ENCODE results near the gene FGF16.
"Not testable (repeated sequence)": the region's sequence is repeated elsewhere in the genome, so short reads cannot be mapped to it uniquely, and the experiment has no call there.

The FGF16 gene

GRCh38 chrX:77446908-77447652 lies at the start of gene FGF16:
Gene FGF16 (plus strand): TSS chrX:77447389. CDS start chrX:77447675, 286 bp downstream.
- no peak for DNase-seq

DNA sequence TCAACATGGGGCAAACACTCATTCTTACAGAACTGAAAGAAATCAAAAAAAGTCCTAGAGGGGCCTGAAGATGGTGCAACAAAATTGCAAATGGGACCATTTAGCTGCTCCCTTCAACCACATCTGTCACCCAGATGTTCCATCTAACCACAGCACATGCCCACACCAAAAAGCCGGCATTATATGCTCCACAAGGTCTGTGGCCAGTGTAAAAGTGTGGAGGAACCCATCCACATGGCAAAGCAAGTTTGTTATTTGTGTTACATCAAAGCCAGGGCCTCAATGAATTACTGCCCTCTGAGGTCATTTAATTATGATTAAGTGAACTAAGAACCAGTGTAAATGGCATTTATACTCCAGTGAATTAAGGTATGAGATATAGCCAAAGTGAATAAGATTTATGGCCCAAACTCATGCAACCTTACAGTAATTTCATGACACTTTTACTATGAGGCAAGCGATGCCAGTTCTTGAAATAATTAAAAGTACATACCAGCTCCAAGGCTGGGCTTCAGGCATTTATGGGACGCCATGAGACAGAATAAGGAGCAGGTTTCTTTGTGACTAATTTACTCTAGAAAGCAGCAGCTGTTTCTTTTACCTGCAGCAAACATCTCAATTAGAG lies 48.7 kb upstream of the FGF16 start:
- no peak for DNase-seq

DNA sequence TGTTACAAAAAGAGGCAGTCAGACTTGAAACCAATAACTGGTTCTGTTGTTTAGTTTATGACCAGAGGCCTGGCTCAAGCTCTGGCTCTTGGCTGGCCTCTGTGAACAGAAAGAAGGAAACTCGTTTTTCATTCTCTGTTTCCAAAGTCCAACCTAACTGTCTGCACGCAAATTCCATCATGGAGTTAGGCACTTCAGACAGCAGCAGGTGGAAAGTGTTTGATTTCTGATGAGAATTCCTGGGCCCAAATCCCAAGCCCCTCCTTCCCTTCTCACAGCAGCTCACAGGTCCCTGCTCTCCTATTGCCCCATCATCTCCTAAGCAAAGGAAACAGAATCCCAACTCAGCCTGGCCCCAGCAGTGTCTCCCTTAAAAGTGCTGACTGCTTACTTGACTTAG lies 42.8 kb upstream of the FGF16 start:
- DNase-seq: no peak

DNA sequence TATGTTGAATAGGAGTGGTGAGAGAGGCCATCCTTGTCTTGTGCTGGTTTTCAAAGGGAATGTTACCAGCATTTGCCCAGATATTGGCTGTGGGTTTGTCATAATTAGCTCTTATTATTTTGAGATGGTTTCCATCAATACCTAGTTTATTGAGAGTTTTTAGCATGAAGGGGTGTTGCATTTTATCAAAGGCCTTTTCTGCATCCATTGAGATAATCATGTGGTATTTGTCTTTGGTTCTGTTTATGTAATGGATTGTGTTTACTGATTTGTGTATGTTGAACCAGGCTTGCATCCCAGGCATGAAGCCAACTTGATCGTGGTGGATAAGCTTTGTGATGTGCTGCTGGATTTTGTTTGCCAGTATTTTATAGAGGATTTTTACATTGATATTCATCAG lies 39.4 kb upstream of the FGF16 start:
- not testable (repeated sequence) for DNase-seq

GRCh38 chrX:77412631-77413030 lies 34.6 kb upstream of the FGF16 start:
- DNase-seq: no peak

- DNase-seq: no peak
Measured at GRCh38 chrX:77415161-77415560, 32.0 kb upstream of the FGF16 start.

DNA sequence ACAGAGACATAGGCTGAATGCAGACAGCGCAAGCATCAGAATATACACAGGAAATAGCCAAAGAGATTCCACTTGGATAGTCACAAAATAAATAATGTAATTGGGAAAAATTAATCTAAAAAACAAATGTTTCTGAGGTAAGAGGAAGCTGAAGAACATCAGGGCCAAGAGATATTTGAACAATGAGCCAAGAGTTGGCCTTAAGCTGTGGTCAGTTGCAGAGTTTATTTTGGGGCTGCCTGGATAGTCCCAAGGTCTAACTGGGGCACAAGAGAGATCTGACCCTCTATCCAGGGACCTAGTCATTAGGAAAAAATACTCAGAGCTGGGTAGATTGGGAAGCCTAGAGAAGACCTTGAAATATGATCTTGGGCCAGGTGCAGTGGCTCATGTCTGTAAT lies 31.3 kb upstream of the FGF16 start:
- DNase-seq: no peak

- no peak for DNase-seq
Measured at GRCh38 chrX:77422891-77423648, 24.1 kb upstream of the FGF16 start.

- no peak for DNase-seq
Measured at GRCh38 chrX:77426811-77427210, 20.4 kb upstream of the FGF16 start.

DNA sequence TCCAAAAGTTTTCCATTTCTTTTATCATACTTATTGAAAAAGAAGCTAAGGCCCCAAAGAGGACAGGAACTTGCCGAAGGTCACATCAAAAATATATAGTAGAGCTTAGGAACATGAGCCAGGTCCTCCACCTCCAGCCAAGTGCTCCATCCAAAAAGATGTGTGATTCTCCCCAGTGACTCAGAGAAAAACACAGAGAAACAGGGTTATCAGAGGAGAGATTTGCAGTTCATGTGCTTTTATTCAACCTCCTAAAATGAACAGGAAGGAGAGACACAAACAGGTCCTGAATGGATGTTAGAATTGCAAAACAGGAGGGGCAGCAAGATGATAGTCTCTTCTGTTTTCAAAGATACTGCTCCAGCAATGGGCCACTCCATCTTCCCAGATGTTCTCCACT lies 19.6 kb upstream of the FGF16 start:
- no peak for DNase-seq

- no peak for DNase-seq
Measured at GRCh38 chrX:77428551-77428950, 18.6 kb upstream of the FGF16 start.

- no peak for DNase-seq
Measured at GRCh38 chrX:77431227-77431626, 16.0 kb upstream of the FGF16 start.

DNA sequence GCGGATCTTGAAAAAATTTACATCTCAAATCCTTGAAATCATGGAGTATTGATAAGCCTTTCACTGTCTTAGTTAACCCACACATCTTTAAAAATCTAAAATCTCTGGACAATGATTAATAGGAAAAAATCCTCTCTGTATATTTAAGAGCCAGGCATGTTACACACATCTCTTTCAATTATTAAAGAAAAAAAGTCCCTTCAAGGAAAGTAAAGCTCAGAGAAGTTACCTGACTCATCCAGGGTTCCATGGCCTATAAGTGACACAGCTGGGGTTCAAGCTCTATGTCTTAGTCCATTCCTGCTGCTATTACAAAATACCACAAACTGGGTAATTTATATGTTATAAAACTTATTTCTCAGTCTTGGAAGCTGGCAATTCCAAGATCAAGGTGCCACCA lies 14.2 kb upstream of the FGF16 start:
- no peak for DNase-seq

GRCh38 chrX:77434962-77435361 lies 12.2 kb upstream of the FGF16 start:
- DNase-seq: no peak

GRCh38 chrX:77436271-77436670 lies 10.9 kb upstream of the FGF16 start:
- DNase-seq: no peak

GRCh38 chrX:77436682-77437081 lies 10.5 kb upstream of the FGF16 start:
- DNase-seq: no peak

DNA sequence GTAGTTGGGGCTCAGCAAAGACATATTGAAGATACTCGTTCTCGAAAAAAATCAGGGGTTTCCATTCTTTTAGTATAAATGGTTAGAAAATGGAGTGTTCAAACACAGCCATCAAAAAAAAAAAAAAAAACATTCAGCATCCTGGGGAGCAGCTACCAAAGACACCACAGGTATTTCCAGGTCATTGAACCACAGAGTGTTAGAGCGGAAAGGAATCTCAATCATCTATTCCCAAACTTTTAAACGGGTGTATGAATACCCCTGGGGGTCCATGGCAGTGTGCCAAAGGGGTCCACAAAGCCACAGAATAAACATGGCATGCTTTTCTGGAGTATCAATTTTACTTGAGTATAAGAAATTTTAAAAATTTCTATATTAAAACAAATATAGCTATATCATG lies 6.9 kb upstream of the FGF16 start:
- no peak for DNase-seq

GRCh38 chrX:77441033-77441432 lies 6.2 kb upstream of the FGF16 start:
- DNase-seq: no peak

DNA sequence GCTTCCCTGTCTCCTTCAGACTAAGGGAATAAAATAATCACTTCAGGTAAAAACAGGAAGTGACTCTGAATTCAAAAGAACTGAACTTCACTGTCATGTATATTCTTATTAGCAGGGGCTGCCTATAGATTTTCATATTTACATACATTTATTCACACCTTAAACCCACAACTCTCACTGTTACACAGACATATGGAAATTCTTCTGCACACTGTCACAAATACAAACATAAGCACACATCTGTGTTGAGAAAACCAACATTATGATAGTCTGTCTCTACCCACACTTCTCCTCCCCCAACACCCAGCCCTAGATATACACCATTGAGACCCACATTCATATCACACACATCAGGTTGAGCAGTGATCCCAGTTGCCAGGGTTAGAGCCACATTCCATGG lies 5.7 kb upstream of the FGF16 start:
- no peak for DNase-seq

DNA sequence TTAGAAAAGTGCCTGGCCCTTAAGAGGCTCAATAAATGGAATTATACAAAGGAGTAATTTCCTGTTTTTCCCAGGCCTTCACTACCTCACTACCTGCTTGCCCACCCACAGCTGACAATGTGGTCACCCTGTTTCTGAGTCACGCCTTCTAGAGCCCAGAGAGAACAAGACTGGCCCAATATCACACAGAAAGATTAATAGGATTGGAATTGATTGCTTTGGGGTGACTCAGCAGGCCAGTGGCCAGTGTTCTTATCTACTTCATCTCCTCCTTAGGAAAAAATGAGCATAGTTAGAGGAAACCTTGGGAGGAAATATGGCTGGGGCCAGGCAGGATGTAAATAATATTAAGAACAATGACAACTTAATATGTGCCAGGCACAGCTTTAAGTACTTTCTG lies 4.5 kb upstream of the FGF16 start:
- no peak for DNase-seq

DNA sequence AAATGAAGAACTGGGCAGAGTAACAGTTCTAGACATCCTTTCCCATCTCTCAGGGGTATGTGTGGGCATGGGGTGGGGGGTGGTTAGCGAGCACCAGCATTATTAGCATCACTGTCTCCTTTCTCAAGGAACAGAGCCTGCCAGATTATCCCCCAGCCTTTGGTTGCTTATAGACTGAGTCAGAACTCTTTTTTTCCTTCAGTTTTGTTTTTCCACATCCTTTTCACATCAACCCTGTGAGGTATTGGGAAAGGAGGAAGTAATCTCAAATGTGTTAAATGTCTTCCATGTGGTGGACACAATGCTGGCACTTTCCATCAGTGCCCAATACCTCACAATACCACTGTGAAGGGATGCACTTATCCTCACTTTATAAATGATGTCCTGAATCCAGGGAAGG lies 3.1 kb upstream of the FGF16 start:
- DNase-seq: no peak

GRCh38 chrX:77444545-77444944 lies 2.6 kb upstream of the FGF16 start:
- no peak for DNase-seq

DNA sequence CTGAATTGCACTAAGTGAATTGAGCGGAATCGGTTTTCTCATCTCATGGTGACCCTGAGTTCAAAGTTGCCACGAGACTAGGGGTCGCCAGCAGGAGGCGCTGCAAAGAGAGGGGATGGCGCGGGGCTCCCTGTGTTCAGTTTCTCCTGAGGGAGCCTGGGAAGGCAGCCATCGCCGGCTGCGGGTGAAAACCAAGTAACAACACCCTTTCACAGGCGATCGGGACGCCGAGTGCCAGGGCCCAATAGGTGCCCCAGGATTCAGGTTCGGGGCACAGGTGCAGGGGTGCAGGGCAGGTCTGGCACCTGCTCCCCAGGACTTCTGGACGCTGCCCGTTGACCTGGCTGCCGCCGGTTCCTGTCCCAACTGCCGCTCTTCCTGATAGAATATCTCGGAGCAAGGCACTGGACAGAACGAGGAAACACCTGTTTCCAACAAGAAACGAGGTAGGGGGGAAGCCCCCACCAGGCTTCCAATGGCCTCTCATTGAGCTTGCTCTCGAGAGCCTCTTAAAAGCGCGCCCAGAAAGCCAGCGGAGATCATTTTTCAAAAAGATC lies 1.1 kb upstream of the FGF16 start:
- no peak for DNase-seq

All from CD4-positive, alpha-beta T cell treated with Interleukin-12 subunit alpha and Interleukin-12 subunit beta, for 1 hour (primary cell).